H1 (cell line): ENCODE results near the gene IREB2. TPM values are rescaled to one million over a fixed set of nuclear protein-coding genes. Genes with fewer than 3 reads are reported as not detected.

Experiments used
- CHD2 ChIP-seq: IDR thresholded peaks from 2 replicates; pipeline ENCODE4 v1.6.1; 2012; ENCODE audit warnings: low read length, improper control_type of control experiment
- GTF2F1 ChIP-seq: IDR thresholded peaks from 2 replicates; pipeline ENCODE4 v1.6.1; 2012; ENCODE audit warnings: low read depth, low read length, improper control_type of control experiment, borderline replicate concordance
- RAD21 ChIP-seq, 2 experiments: IDR thresholded peaks in 1 of 2; conservative IDR thresholded peaks in 1 of 2; 2 replicates each; pipeline ENCODE4 v1.6.1; 2011; ENCODE audit warnings: low read depth in 2 of 2, low read length in 2 of 2, improper control_type of control experiment in 1 of 2, inconsistent platforms in 1 of 2, mild to moderate bottlenecking in 1 of 2, moderate library complexity in 1 of 2
- SIN3A ChIP-seq, 2 experiments: IDR thresholded peaks in 1 of 2; conservative IDR thresholded peaks in 1 of 2; 2 replicates each; pipeline ENCODE4 v1.6.1; 2011 to 2012; ENCODE audit warnings: low read length in 2 of 2, improper control_type of control experiment in 1 of 2, low read depth in 1 of 2, mild to moderate bottlenecking in 1 of 2
- SIRT6 ChIP-seq: IDR thresholded peaks from one replicate; pipeline ENCODE4 v1.7.1; 2012; ENCODE audit warnings: low read length, inconsistent platforms
- YY1 ChIP-seq: IDR thresholded peaks from 2 replicates; pipeline ENCODE4 v1.6.1; 2011; ENCODE audit warnings: low read depth, mild to moderate bottlenecking, low read length
- polyA plus RNA-seq, 7 experiments: library from polyadenylated mRNA; depleted of rRNA in 3 of 7; stranded (reverse) in 5 of 7; unstranded in 2 of 7; fragments of >200 nt in 5 of 7; fragments of 200-250 nt in 2 of 7; gene quantifications; 1 replicate in 5 of 7; 2 replicates in 1 of 7; 4 replicates in 1 of 7; pipeline versions ENCODE4 v1.2.1 to v1.2.3, GENCODE V29; 2011 to 2013; ENCODE audit warnings: missing spikeins in 2 of 7, mixed read lengths in 2 of 7
- total RNA-seq: library from RNA; stranded (reverse); fragmentation: NEBNext Ultra II Directional; extraction: Animal tissue kit (Norgen Biotek cat#: 25700); gene quantifications from 2 replicates; pipeline ENCODE4 v1.2.1, GENCODE V29; 2021
- TF ChIP-seq, protein P1 (sequence below): fragments of 300-600 bp; sonication (generic); IDR thresholded peaks from 2 replicates; pipeline ENCODE4 v1.7.1; 2012; ENCODE audit warnings: low read length, moderate library complexity, mild to moderate bottlenecking, inconsistent platforms; ENCODE audit not compliant: insufficient replicate concordance
- TF ChIP-seq, protein P2 (sequence below), 3 experiments: IDR thresholded peaks; 1 replicate in 2 of 3; 2 replicates in 1 of 3; pipeline versions ENCODE4 v1.5.1 to v1.6.1; 2011; ENCODE audit warnings: low read length in 3 of 3, mild to moderate bottlenecking in 3 of 3, inconsistent platforms in 2 of 3, low read depth in 1 of 3, moderate library complexity in 1 of 3; ENCODE audit not compliant: insufficient read depth in 1 of 3; ENCODE audit errors: control extremely low read depth in 1 of 3

Gene IREB2
- total and polyA plus RNA-seq, 2 of the 8 experiments (the other 6 are each of a cell fraction or from before 2014, with no cell fraction given) = 21.0 to 103 TPM

DNA sequence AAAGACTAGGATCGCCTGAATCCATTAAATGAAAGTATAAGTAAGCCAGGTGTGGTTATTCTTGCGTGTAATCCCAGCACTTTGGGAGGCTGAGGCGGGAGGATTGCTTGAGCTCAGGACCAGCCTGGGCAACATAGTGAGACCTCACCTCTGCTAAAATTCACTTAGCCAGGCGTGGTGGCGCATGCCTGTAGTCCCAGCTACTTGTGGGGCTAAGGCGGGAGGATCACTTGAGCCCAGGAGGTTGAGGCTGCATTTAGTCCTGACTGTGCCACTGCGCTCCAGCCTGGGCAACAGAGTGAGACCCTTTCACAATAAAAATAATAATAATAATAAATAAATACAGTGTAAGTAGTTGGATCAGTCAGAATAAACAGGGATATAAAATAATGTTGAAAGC lies 43.9 kb downstream of the IREB2 start (continued):
- TF ChIP-seq, protein P1, sequence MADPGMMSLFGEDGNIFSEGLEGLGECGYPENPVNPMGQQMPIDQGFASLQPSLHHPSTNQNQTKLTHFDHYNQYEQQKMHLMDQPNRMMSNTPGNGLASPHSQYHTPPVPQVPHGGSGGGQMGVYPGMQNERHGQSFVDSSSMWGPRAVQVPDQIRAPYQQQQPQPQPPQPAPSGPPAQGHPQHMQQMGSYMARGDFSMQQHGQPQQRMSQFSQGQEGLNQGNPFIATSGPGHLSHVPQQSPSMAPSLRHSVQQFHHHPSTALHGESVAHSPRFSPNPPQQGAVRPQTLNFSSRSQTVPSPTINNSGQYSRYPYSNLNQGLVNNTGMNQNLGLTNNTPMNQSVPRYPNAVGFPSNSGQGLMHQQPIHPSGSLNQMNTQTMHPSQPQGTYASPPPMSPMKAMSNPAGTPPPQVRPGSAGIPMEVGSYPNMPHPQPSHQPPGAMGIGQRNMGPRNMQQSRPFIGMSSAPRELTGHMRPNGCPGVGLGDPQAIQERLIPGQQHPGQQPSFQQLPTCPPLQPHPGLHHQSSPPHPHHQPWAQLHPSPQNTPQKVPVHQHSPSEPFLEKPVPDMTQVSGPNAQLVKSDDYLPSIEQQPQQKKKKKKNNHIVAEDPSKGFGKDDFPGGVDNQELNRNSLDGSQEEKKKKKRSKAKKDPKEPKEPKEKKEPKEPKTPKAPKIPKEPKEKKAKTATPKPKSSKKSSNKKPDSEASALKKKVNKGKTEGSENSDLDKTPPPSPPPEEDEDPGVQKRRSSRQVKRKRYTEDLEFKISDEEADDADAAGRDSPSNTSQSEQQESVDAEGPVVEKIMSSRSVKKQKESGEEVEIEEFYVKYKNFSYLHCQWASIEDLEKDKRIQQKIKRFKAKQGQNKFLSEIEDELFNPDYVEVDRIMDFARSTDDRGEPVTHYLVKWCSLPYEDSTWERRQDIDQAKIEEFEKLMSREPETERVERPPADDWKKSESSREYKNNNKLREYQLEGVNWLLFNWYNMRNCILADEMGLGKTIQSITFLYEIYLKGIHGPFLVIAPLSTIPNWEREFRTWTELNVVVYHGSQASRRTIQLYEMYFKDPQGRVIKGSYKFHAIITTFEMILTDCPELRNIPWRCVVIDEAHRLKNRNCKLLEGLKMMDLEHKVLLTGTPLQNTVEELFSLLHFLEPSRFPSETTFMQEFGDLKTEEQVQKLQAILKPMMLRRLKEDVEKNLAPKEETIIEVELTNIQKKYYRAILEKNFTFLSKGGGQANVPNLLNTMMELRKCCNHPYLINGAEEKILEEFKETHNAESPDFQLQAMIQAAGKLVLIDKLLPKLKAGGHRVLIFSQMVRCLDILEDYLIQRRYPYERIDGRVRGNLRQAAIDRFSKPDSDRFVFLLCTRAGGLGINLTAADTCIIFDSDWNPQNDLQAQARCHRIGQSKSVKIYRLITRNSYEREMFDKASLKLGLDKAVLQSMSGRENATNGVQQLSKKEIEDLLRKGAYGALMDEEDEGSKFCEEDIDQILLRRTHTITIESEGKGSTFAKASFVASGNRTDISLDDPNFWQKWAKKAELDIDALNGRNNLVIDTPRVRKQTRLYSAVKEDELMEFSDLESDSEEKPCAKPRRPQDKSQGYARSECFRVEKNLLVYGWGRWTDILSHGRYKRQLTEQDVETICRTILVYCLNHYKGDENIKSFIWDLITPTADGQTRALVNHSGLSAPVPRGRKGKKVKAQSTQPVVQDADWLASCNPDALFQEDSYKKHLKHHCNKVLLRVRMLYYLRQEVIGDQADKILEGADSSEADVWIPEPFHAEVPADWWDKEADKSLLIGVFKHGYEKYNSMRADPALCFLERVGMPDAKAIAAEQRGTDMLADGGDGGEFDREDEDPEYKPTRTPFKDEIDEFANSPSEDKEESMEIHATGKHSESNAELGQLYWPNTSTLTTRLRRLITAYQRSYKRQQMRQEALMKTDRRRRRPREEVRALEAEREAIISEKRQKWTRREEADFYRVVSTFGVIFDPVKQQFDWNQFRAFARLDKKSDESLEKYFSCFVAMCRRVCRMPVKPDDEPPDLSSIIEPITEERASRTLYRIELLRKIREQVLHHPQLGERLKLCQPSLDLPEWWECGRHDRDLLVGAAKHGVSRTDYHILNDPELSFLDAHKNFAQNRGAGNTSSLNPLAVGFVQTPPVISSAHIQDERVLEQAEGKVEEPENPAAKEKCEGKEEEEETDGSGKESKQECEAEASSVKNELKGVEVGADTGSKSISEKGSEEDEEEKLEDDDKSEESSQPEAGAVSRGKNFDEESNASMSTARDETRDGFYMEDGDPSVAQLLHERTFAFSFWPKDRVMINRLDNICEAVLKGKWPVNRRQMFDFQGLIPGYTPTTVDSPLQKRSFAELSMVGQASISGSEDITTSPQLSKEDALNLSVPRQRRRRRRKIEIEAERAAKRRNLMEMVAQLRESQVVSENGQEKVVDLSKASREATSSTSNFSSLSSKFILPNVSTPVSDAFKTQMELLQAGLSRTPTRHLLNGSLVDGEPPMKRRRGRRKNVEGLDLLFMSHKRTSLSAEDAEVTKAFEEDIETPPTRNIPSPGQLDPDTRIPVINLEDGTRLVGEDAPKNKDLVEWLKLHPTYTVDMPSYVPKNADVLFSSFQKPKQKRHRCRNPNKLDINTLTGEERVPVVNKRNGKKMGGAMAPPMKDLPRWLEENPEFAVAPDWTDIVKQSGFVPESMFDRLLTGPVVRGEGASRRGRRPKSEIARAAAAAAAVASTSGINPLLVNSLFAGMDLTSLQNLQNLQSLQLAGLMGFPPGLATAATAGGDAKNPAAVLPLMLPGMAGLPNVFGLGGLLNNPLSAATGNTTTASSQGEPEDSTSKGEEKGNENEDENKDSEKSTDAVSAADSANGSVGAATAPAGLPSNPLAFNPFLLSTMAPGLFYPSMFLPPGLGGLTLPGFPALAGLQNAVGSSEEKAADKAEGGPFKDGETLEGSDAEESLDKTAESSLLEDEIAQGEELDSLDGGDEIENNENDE = no peak
- TF ChIP-seq, protein P2, sequence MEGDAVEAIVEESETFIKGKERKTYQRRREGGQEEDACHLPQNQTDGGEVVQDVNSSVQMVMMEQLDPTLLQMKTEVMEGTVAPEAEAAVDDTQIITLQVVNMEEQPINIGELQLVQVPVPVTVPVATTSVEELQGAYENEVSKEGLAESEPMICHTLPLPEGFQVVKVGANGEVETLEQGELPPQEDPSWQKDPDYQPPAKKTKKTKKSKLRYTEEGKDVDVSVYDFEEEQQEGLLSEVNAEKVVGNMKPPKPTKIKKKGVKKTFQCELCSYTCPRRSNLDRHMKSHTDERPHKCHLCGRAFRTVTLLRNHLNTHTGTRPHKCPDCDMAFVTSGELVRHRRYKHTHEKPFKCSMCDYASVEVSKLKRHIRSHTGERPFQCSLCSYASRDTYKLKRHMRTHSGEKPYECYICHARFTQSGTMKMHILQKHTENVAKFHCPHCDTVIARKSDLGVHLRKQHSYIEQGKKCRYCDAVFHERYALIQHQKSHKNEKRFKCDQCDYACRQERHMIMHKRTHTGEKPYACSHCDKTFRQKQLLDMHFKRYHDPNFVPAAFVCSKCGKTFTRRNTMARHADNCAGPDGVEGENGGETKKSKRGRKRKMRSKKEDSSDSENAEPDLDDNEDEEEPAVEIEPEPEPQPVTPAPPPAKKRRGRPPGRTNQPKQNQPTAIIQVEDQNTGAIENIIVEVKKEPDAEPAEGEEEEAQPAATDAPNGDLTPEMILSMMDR (IDR thresholded peaks at IDR 0.05; ENCODE audit: control extremely low read depth in 1 of 3, insufficient read depth in 1 of 3, low read depth in 1 of 3, low read length in 3 of 3) = no peak
- TF ChIP-seq RAD21 (IDR thresholded peaks at IDR 0.05 in 1 of 2, conservative IDR thresholded peaks at IDR 0.05 in 1 of 2; ENCODE audit: low read depth in 2 of 2, low read length in 2 of 2) (no peak), GTF2F1 (no peak), SIRT6 (no peak), SIN3A (conservative IDR thresholded peaks at IDR 0.05 in 1 of 2, IDR thresholded peaks at IDR 0.05 in 1 of 2; ENCODE audit: low read depth in 1 of 2, low read length in 2 of 2) (no peak), CHD2 (no peak), YY1 (no peak)
- TF ChIP-seq, all 59 proteins: peak for 0
